Panc1 (cell line): ENCODE results near the gene CD101.

Experiments
- POLR2AphosphoS5 ChIP-seq: IDR thresholded peaks from 2 replicates; pipeline ENCODE4 v1.6.1; 2012; ENCODE audit warnings: mild to moderate bottlenecking, low read depth, low read length, moderate library complexity
- SIN3A ChIP-seq: IDR thresholded peaks from 2 replicates; pipeline ENCODE4 v1.6.1; 2012; ENCODE audit warnings: low read depth, mild to moderate bottlenecking, low read length, moderate library complexity, borderline replicate concordance; ENCODE audit not compliant: insufficient read depth
- TCF7L2 ChIP-seq: IDR thresholded peaks from 2 replicates; pipeline ENCODE4 v1.6.1; 2011; ENCODE audit warnings: mild to moderate bottlenecking, low read depth, low read length, inconsistent platforms
- TF ChIP-seq, protein P1 (sequence below): fragments of 450-650 bp; IDR thresholded peaks from 2 replicates; pipeline ENCODE4 v1.5.1; 2017; ENCODE audit warnings: mild to moderate bottlenecking

DNA sequence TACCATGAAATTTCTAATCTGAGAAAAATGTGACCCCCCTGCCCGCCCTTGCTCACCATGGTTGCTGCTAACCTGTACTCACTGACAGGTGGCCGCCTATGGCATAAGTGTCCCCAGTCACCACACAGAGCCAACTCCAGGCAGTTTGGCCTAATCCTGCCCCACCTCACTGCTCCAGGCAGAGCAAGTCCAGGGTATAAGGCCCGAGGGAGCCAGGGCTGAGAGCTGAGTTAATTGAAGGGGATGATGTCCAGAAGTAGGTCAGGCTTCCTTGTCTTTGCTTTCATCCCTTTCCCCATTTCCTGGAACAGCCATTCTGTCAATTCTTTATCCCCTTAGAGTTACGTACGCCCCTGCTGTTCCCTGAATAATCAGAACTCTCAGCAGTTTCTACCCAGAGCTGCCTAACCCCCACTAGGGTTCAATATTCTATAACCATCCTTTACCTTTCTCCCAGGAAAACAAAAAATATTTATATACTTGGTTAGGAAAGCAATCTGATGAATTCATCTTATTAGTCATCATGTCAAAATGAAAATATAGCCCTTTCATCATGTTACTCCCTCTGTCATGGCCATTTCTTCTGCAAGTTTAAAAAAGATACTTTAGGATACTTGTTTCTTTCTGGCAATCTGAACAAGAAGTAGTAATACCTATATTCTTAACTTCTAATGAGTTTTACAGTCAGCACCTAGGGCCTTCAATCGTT is 29.4 kb upstream of the CD101 start:
- TF ChIP-seq POLR2AphosphoS5 = no peak
- no peak for TF ChIP-seq SIN3A
- TF ChIP-seq, protein P1, sequence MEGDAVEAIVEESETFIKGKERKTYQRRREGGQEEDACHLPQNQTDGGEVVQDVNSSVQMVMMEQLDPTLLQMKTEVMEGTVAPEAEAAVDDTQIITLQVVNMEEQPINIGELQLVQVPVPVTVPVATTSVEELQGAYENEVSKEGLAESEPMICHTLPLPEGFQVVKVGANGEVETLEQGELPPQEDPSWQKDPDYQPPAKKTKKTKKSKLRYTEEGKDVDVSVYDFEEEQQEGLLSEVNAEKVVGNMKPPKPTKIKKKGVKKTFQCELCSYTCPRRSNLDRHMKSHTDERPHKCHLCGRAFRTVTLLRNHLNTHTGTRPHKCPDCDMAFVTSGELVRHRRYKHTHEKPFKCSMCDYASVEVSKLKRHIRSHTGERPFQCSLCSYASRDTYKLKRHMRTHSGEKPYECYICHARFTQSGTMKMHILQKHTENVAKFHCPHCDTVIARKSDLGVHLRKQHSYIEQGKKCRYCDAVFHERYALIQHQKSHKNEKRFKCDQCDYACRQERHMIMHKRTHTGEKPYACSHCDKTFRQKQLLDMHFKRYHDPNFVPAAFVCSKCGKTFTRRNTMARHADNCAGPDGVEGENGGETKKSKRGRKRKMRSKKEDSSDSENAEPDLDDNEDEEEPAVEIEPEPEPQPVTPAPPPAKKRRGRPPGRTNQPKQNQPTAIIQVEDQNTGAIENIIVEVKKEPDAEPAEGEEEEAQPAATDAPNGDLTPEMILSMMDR = no peak
- TF ChIP-seq TCF7L2 = no peak
